GM10248 (cell line): ENCODE measurements around the gene HOXA3.

ENCODE experiments used
- CTCF ChIA-PET: fragments of 300-600 bp; sonication (Branson Sonifier 250); formaldehyde crosslinking; extraction: SDS; loops from one replicate; lab custom pipeline; 2021; ENCODE audit warnings: antibody characterized with exemption; lab: Yijun Ruan, JAX
- POLR2A ChIA-PET: fragments of 350-650 bp; sonication (Branson Sonifier 250); formaldehyde crosslinking; extraction: SDS; loops from one replicate; lab custom pipeline; 2020; ENCODE audit warnings: antibody characterized with exemption; lab: Yijun Ruan, JAX
- DNase-seq: peaks from one replicate; pipeline ENCODE4 v3.0.0; 2012; ENCODE audit errors: extremely low spot score
- CTCF ChIP-seq: IDR thresholded peaks from 2 replicates; pipeline ENCODE4 v1.5.1; 2012; ENCODE audit warnings: mild to moderate bottlenecking, low read depth; ENCODE audit errors: extremely low read depth, missing control alignments, control extremely low read depth

Gene HOXA3

DNA sequence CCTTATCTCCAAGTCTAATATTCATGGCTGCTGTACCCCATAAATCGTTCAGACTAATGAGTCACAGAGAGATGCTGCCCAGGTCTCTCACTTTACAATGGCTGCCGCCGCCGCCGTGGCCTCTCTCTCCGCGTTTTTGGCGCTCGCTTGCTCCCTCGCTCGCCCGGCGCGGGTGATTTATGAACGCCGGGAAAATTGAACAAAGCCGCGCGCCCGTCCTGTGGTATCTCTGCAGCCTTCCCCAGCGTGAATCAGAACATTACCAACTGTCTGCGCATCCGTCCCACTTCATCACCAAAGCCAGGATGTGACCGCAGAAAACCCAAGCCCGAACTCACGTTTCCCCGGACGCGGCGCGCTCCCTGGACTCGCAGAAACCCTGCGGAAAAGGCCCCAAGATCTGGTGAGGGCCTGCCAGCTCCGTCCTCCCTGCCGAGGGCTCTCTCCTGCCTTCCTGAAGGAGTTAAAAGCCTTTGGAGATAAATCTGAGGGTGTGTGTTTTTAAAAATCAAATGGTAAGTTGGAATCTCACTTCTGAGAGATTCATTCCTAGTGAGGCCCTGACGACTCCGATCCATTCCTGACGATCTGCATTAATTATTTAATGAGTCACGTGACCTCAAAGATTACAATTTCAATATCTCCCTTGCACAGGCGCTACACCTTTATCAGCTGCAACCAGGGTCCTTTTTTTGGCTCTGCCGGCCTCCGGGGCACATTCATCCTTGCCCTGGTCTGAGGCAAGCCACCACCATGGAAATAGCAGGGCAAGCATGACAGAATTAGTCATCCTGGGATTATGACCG lies 28.1 kb downstream of the HOXA3 start:
- ChIA-PET POLR2A (no interaction called here), CTCF (no interaction called here)
- no peak for DNase-seq
- TF ChIP-seq CTCF: no peak

GRCh38 chr7:27123477-27124053 lies 28.8 kb downstream of the HOXA3 start:
- TF ChIP-seq CTCF: no peak
- ChIA-PET POLR2A (no interaction called here), CTCF (no interaction called here)
- DNase-seq: no peak

DNA sequence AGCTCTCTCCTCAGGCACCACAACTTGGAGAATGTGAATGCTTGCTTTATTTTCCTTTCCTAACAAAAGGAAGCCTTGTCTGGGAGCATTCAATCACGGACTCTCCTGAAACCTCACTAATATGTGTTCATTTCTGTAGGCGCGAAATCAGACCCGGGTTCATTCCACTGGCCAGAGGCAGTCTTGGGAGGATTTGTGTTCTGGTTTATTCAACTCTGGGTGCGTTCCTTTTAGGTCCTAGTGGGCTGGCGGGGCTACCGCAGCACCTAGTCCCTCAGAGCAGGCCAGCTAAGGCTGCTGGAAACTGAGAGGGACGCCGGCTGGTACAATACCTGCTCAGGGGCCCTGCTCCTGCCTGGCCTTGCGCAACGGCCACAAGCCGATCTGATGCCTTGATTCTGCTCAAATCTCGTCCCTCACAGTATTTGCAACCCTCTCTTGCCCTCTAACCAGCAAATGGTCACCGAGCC lies 29.3 kb downstream of the HOXA3 start:
- ChIA-PET POLR2A (no interaction called here), CTCF (no interaction called here)
- DNase-seq: no peak
- TF ChIP-seq CTCF: no peak

DNA sequence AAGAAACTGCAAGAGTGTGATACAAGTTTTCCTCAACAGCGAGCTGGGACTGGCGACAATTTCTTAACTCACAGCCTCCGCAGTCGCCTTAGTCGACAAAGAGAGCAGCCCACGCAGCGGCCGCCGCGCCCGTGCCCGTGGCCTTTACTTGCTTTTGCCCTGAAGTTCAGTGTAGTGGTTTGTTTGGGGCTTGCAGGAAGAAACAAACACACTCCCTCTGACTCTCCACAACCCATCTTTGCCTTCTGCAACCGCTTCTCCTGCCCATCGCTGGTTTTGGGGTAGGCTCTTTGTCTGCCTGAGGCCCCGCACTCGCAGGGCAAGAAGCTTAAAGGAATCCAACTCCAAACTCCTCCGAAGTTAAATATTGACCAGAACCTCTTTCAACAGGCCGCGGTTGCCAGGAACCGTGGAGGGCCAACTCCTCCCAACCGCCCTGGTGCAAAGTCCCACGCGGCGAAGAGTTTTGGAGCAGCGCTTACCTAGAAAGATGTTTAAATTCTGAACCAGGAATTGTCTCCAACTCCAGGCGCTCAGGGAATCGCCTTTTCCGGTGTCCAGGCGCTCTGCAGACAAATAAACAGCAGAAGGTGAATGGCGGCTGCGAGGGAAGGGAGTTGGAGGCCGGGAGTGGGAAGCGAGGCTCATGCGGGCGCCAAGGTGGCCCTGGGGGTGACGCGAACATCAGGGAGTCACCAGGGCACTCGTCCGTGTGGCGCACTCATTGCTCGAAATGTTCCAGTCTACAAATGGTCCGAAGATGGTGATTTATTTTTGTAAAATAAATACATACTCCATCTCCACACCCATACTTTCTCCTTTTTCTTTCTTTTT lies 30.1 kb downstream of the HOXA3 start:
- no peak for DNase-seq
- POLR2A ChIA-PET: no interaction called here
- CTCF ChIA-PET: no interaction called here
- no peak for TF ChIP-seq CTCF

DNA sequence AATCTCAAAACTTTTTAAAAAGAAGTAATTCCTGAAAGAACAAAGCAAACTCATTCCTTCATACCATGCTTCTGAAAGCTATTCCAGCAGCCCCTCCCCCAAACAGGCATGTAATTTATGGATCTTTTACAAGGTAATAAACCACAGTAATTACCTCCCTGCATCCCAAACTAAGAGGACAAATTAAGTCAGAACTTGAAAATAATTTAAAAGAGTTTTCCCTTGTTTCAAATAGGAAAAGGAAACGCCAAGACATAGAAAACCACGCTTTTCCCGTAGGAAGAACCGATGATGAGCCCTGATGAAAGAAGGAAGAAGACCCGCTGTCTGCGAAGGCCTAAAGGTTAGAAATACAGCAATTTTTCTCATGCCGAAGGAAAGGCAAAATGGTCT lies 30.7 kb downstream of the HOXA3 start:
- DNase-seq: no peak
- CTCF ChIA-PET: no interaction called here
- no peak for TF ChIP-seq CTCF
- POLR2A ChIA-PET: no interaction called here

DNA sequence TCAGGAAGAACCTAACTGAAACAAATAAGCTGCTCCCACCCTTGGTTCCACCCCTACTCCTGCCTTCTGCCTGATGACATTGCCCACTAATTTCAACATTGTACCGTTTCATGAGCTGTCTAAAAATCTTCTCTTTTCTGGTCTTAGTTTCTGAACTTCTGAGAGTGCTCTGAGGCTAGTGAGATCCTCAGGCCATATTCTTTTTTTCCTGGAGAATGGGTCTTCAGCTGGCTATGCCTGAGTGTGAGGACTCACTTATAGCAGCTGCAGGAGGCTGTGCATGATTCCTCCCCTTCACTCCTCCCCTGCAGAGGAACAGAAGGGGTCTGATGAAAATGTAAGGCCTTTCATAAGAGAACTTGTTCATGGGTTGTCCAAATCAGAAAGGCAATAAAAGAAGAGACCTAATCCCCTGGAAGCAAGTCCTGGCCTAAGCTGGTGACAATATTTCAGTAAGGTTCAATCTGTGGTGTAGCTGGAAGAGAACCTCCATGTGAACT lies 32.9 kb downstream of the HOXA3 start:
- TF ChIP-seq CTCF: no peak
- DNase-seq: no peak
- POLR2A ChIA-PET: no interaction called here
- CTCF ChIA-PET: interaction anchor here (1.3 to 1.4 kb wide), 3 partner anchors 9 to 14 kb away, joined by 3 read pairs; no protein-coding TSS in a partner anchor
